H9 (cell line): ENCODE data around the gene LRFN3. TPM values are rescaled to one million over a fixed set of nuclear protein-coding genes. Genes with fewer than 3 reads are reported as not detected.
"Not testable (repeated sequence)": the region's sequence is repeated elsewhere in the genome, so short reads cannot be mapped to it uniquely, and the experiment has no call there.

Experiments used
- DNase-seq: peaks from one replicate; pipeline ENCODE4 v3.0.0-alpha.2; 2017
- H2AFZ ChIP-seq: one replicate; pipeline ENCODE4 v1.6.1; 2013; ENCODE audit warnings: mild to moderate bottlenecking, low read length, control low read depth, moderate library complexity
- H2AK5ac ChIP-seq: 2 replicates; pipeline ENCODE4 v1.6.1; 2013; ENCODE audit warnings: low read length, control low read depth, mixed read lengths; ENCODE audit not compliant: insufficient read length
- H2BK120ac ChIP-seq: one replicate; pipeline ENCODE4 v1.6.1; 2013; ENCODE audit warnings: low read depth, mild to moderate bottlenecking, low read length, control low read depth, inconsistent platforms; ENCODE audit not compliant: poor library complexity, severe bottlenecking
- H2BK12ac ChIP-seq: 2 replicates; pipeline ENCODE4 v1.6.1; 2013; ENCODE audit warnings: low read length, control low read depth, mixed read lengths, low read depth; ENCODE audit not compliant: insufficient read length
- H2BK15ac ChIP-seq: 2 replicates; pipeline ENCODE4 v1.6.1; 2013; ENCODE audit warnings: low read depth, low read length, control low read depth
- H2BK20ac ChIP-seq: one replicate; pipeline ENCODE4 v1.6.1; 2013; ENCODE audit warnings: low read depth, mild to moderate bottlenecking, low read length, control low read depth, inconsistent platforms; ENCODE audit not compliant: poor library complexity, severe bottlenecking
- H2BK5ac ChIP-seq: 2 replicates; pipeline ENCODE4 v1.6.1; 2013; ENCODE audit warnings: low read length, control low read depth, mixed read lengths; ENCODE audit not compliant: insufficient read length
- H3K14ac ChIP-seq: 2 replicates; pipeline ENCODE4 v1.6.1; 2013; ENCODE audit warnings: low read length, control low read depth; ENCODE audit not compliant: insufficient read depth
- H3K18ac ChIP-seq: 2 replicates; pipeline ENCODE4 v1.6.1; 2013; ENCODE audit warnings: low read depth, mild to moderate bottlenecking, mixed read lengths, low read length, control low read depth; ENCODE audit not compliant: insufficient read length
- H3K23ac ChIP-seq: 2 replicates; pipeline ENCODE4 v1.6.1; 2013; ENCODE audit warnings: low read length, control low read depth, mixed read lengths, low read depth; ENCODE audit not compliant: insufficient read length
- H3K23me2 ChIP-seq: 2 replicates; pipeline ENCODE4 v1.6.1; 2013; ENCODE audit warnings: low read depth, mild to moderate bottlenecking, mixed read lengths, low read length, control low read depth; ENCODE audit not compliant: insufficient read length, poor library complexity, severe bottlenecking
- H3K27ac ChIP-seq: 2 replicates; pipeline ENCODE4 v1.5.1; 2013; ENCODE audit warnings: low read length, control low read depth, mixed read lengths, low read depth; ENCODE audit not compliant: insufficient read length
- H3K27me3 ChIP-seq: 2 replicates; pipeline ENCODE4 v1.6.1; 2013; ENCODE audit warnings: low read length, control low read depth, inconsistent platforms; ENCODE audit not compliant: insufficient read depth
- H3K4ac ChIP-seq: 2 replicates; pipeline ENCODE4 v1.6.1; 2013; ENCODE audit warnings: low read depth, mild to moderate bottlenecking, control low read depth, inconsistent platforms, low read length, moderate library complexity
- H3K4me1 ChIP-seq: 2 replicates; pipeline ENCODE4 v1.6.1; 2013; ENCODE audit warnings: low read length, control low read depth, inconsistent platforms; ENCODE audit not compliant: insufficient read depth
- H3K4me2 ChIP-seq: 2 replicates; pipeline ENCODE4 v1.6.1; 2013; ENCODE audit warnings: low read length, control low read depth, mixed read lengths; ENCODE audit not compliant: insufficient read length, insufficient read depth
- H3K56ac ChIP-seq: 2 replicates; pipeline ENCODE4 v1.6.1; 2013; ENCODE audit warnings: low read depth, mild to moderate bottlenecking, mixed read lengths, low read length, control low read depth; ENCODE audit not compliant: insufficient read length
- H3K79me1 ChIP-seq: 2 replicates; pipeline ENCODE4 v1.6.1; 2013; ENCODE audit warnings: low read depth, mild to moderate bottlenecking, moderate library complexity, low read length, control low read depth, inconsistent platforms; ENCODE audit not compliant: insufficient read depth, poor library complexity, severe bottlenecking
- H3K79me2 ChIP-seq: 2 replicates; pipeline ENCODE4 v1.6.1; 2013; ENCODE audit warnings: low read length, control low read depth, inconsistent platforms; ENCODE audit not compliant: insufficient read depth
- H3K9ac ChIP-seq: 2 replicates; pipeline ENCODE4 v1.6.1; 2013; ENCODE audit warnings: low read length, control low read depth, mixed read lengths; ENCODE audit not compliant: insufficient read length; ENCODE audit errors: extremely low read depth
- H3K9me3 ChIP-seq: one replicate; pipeline ENCODE4 v1.6.1; 2013; ENCODE audit warnings: low read depth, low read length, inconsistent platforms; ENCODE audit not compliant: control insufficient read depth
- H3T11ph ChIP-seq: one replicate; pipeline ENCODE4 v1.6.1; 2013; ENCODE audit warnings: mild to moderate bottlenecking, low read length, control low read depth, inconsistent platforms
- H4K20me1 ChIP-seq: one replicate; pipeline ENCODE4 v1.6.1; 2013; ENCODE audit not compliant: control insufficient read depth, insufficient read length, insufficient read depth
- H4K5ac ChIP-seq: 2 replicates; pipeline ENCODE4 v1.6.1; 2013; ENCODE audit warnings: low read depth, mild to moderate bottlenecking, mixed read lengths, low read length, control low read depth; ENCODE audit not compliant: insufficient read length
- H4K8ac ChIP-seq: replicated peaks from 2 replicates; pipeline ENCODE4 v1.6.1; 2013; ENCODE audit warnings: low read length, control low read depth, mixed read lengths, low read depth; ENCODE audit not compliant: insufficient read length
- H4K91ac ChIP-seq: 2 replicates; pipeline ENCODE4 v1.6.1; 2013; ENCODE audit warnings: low read depth, mild to moderate bottlenecking, moderate library complexity, mixed read lengths, low read length, control low read depth; ENCODE audit not compliant: insufficient read length
- H3K27ac Mint-ChIP-seq, 3 experiments: 2 replicates in 2 of 3; 3 replicates in 1 of 3; pipeline ENCODE4 v1.8.0; 2020 to 2021; ENCODE audit warnings: mixed read lengths in 3 of 3, mild to moderate bottlenecking in 1 of 3, moderate library complexity in 1 of 3
- H3K27me3 Mint-ChIP-seq: 2 replicates; pipeline ENCODE4 v1.8.0; 2021; ENCODE audit warnings: low read depth, mild to moderate bottlenecking, moderate library complexity, mixed read lengths
- H3K36me3 Mint-ChIP-seq, 3 experiments: 2 replicates in 2 of 3; 3 replicates in 1 of 3; pipeline ENCODE4 v1.8.0; 2020 to 2021; ENCODE audit warnings: low read depth in 3 of 3, mixed read lengths in 3 of 3; ENCODE audit not compliant: insufficient read depth in 1 of 3
- H3K4me1 Mint-ChIP-seq, 2 experiments: 2 replicates each; pipeline ENCODE4 v1.8.0; 2020; ENCODE audit warnings: mixed read lengths in 2 of 2
- H3K4me3 Mint-ChIP-seq, 2 experiments: 2 replicates in 1 of 2; 3 replicates in 1 of 2; pipeline ENCODE4 v1.8.0; 2020 to 2021; ENCODE audit warnings: mild to moderate bottlenecking in 2 of 2, mixed read lengths in 2 of 2, moderate library complexity in 1 of 2
- H3K9me3 Mint-ChIP-seq, 2 experiments: 2 replicates in 1 of 2; 3 replicates in 1 of 2; pipeline ENCODE4 v1.8.0; 2020; ENCODE audit warnings: mild to moderate bottlenecking in 2 of 2, mixed read lengths in 2 of 2, moderate library complexity in 1 of 2
- CTCF ChIP-seq: fragments of 200-600 bp; sonication (generic); conservative IDR thresholded peaks from 3 replicates; pipeline ENCODE4 v1.8.0; 2021; ENCODE audit warnings: antibody characterized with exemption, mild to moderate bottlenecking
- WGBS: extraction: QIAGEN DNeasy Blood & Tissue Kit; methylation state at CpG from one replicate; pipeline ENCODE4 v1.1.7; 2013; ENCODE audit warnings: missing lambda C conversion rate, low lambda C conversion rate, mixed read lengths; ENCODE audit not compliant: insufficient read length; ENCODE audit errors: extremely low coverage; 5-methylcytosine and 5-hydroxymethylcytosine counted together
- total RNA-seq: library from RNA; stranded (reverse); gene quantifications from 2 replicates; pipeline ENCODE4 v1.2.1, GENCODE V29; 2021

LRFN3 gene
- total RNA-seq, 1 experiment from 2014 or later = 20.5 TPM

DNA sequence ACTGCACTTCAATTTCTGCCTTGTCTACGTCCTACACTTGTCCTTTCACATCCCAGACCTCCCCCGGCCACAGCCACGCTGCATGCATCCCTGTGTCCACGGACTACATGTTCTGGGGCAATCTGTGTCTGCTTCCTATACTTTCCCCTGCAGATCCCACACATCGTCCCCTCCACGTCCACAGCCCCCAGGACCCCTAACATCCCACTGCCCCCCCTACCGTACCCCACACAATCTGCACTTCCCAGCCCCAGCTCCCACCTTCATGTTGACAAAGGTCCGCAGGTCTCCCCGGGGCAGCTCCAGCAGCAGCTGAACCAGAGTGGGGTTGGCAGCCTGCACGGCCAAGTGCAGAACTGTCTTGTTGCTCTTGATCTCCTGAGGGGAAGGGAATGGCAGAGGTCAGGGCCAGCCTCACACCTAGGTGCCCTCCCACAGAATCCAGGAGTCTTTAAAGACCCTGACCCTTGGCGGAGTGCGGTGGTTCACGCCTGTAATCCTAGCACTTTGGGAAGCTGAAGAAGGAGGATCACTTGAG, 46.0 kb upstream of the LRFN3 start:
- Histone ChIP-seq H3K4me1 (no peaks in the 10 kb centered on the region), H3K27me3 (no peaks in the 10 kb centered on the region), H4K5ac (no peak overlapping the region), H3T11ph (no peak overlapping the region), H3K23me2 (no peaks in the 10 kb centered on the region), H3K14ac (no peak overlapping the region), H2AK5ac (no peak overlapping the region), H3K27ac (no peak overlapping the region), H4K91ac (no peak overlapping the region), H2BK120ac (no peak overlapping the region), H3K79me1 (no peaks in the 10 kb centered on the region), H3K9me3 (no peaks in the 10 kb centered on the region), H2BK20ac (no peak overlapping the region), H2BK5ac (no peak overlapping the region), H3K79me2 (no peaks in the 10 kb centered on the region), H3K4ac (no peak overlapping the region), H3K23ac (no peak overlapping the region), H3K4me2 (no peak overlapping the region), H2BK15ac (no peak overlapping the region), H4K8ac (no peak overlapping the region), H2BK12ac (no peak overlapping the region), H4K20me1 (no peaks in the 10 kb centered on the region), H3K9ac (no peak overlapping the region), H2AFZ (no peak overlapping the region), H3K56ac (no peak overlapping the region), H3K18ac (no peak overlapping the region)
- Mint-ChIP-seq H3K27ac (no peak overlapping the region; a peak in 1 of 7 replicates), H3K4me1 (no peaks in the 10 kb centered on the region), H3K4me3 (no peak overlapping the region), H3K36me3 (peaks cover 36 to 71% (median 66%) of the 10 kb centered on the region in 3 experiments), H3K27me3 (no peaks in the 10 kb centered on the region), H3K9me3 (no peaks in the 10 kb centered on the region)
- DNase-seq = no peak
- WGBS = no CpG with 5 or more reads among the region's 13 CpGs
- TF ChIP-seq CTCF = no peak

DNA sequence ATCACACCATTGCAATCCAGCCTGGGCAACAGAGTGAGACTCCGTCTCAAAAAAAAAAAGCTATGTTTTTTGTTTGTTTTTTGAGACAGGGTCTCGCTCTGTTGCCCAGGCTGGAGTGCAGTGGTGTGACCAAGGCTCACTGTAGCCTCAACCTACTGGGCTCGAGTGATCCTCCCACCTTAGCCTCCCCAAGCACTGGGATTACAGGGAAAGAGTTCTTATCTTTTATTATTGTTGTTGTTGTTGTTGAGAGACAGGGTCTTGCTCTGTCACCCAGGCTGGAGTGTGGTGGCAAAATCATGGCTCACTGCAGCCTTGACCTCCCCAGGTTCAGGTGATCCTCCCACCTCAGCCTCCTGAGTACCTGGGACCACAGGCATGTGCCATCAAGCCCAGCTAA, 44.4 kb upstream of the LRFN3 start:
- H3K14ac ChIP-seq, H2BK5ac ChIP-seq, H3K9ac ChIP-seq, H2BK20ac ChIP-seq, H3K23me2 ChIP-seq, H4K8ac ChIP-seq, H3K9me3 ChIP-seq, H4K5ac ChIP-seq, H3K4me2 ChIP-seq, H3K79me1 ChIP-seq, H4K91ac ChIP-seq, H3K56ac ChIP-seq, H3K27ac Mint-ChIP-seq, H3K27me3 Mint-ChIP-seq, H2BK12ac ChIP-seq, H3K4me1 ChIP-seq, H3K18ac ChIP-seq, H3K79me2 ChIP-seq, H4K20me1 ChIP-seq, H3K4ac ChIP-seq, H2AK5ac ChIP-seq, H3K4me3 Mint-ChIP-seq, H3K27ac ChIP-seq, H3K4me1 Mint-ChIP-seq, H3T11ph ChIP-seq, H2BK120ac ChIP-seq, H2BK15ac ChIP-seq, H3K27me3 ChIP-seq, H2AFZ ChIP-seq, H3K9me3 Mint-ChIP-seq, H3K23ac ChIP-seq, DNase-seq: not testable (repeated sequence)
- no CpG with 5 or more reads among the region's 3 CpGs for WGBS
- H3K36me3 Mint-ChIP-seq = peaks cover 38 to 78% (median 77%) of the 10 kb centered on the region in 3 experiments
